ENCODE measurements around the gene IRF1. TPM values are rescaled to one million over a fixed set of nuclear protein-coding genes. Genes with fewer than 3 reads are reported as not detected.

IRF1 gene
- total and polyA plus RNA-seq, 2 of the 8 experiments (the other 6 are each of a cell fraction or from before 2014, with no cell fraction given) = 4.0 to 8.5 TPM

- peak in 1 of 2 experiments; percentile 92 for DNase-seq (ENCODE audit: low read depth in 1 of 2, low spot score in 2 of 2)
- 5% methylated on average over 48 of the region's 62 CpGs; no CpG with 5 or more reads in 1 of the 2 experiments for WGBS, 2 experiments (ENCODE audit: extremely low coverage in 1 of 2, insufficient coverage in 1 of 2, insufficient read length in 1 of 2, insufficient replicate concordance in 2 of 2, low coverage in 1 of 2, low lambda C conversion rate in 2 of 2, missing lambda C conversion rate in 1 of 2)
- Histone ChIP-seq H3K36me3 (ENCODE audit: control insufficient read depth in 2 of 4, insufficient read depth in 4 of 4, low read length in 3 of 4) (no peaks in the 10 kb centered on the region), H3K4me1 (replicated peaks in 1 of 4; ENCODE audit: control insufficient read depth in 3 of 4, insufficient read depth in 4 of 4, low read length in 3 of 4) (peaks cover 7 to 14% (median 7%) of the 10 kb centered on the region in 4 experiments; a peak in 6 of 7 replicates), H3K4me2 (ENCODE audit: insufficient read depth in 1 of 2, low read depth in 2 of 2, low read length in 2 of 2) (peak overlapping the region; percentile 65 to 87), H4K5ac (ENCODE audit: insufficient read length, low read depth, low read length) (peak overlapping the region; percentile 24), H3K4ac (replicated peaks; ENCODE audit: insufficient read length, low read depth, low read length) (no peak overlapping the region), H3K79me1 (ENCODE audit: low read depth, low read length) (no peaks in the 10 kb centered on the region), H2AK5ac (ENCODE audit: low read depth, low read length) (0 out of 2 replicates have a peak overlapping the region, but pooled peaks have one; percentile 17), H4K20me1 (replicated peaks in 1 of 2; ENCODE audit: control insufficient read depth in 1 of 2, insufficient read depth in 2 of 2, low read length in 2 of 2) (no peaks in the 10 kb centered on the region), H3K18ac (ENCODE audit: extremely low read depth, low read length) (peak overlapping the region; percentile 98), H2BK15ac (ENCODE audit: low read length) (no peak overlapping the region), H3K27ac (ENCODE audit: low read depth, low read length) (no peak overlapping the region; the same call in 1 of the 2 replicates), H2BK12ac (ENCODE audit: low read depth, low read length) (peak overlapping the region; percentile 71; the same call in 1 of the 2 replicates), H2BK20ac (ENCODE audit: low read length) (0 out of 2 replicates have a peak overlapping the region, but pooled peaks have one; percentile 80), H3K23ac (ENCODE audit: insufficient read length) (no peak overlapping the region), H3K27me3 (replicated peaks in 1 of 4; ENCODE audit: control insufficient read depth in 3 of 4, extremely low read depth in 1 of 4, insufficient read depth in 3 of 4, low read length in 3 of 4) (peaks cover 0 to 2% (median 0%) of the 10 kb centered on the region in 4 experiments; a peak in 3 of 7 replicates), H2AFZ (ENCODE audit: low read length) (0 out of 2 replicates have a peak overlapping the region, but pooled peaks have one; percentile 30), H3K14ac (ENCODE audit: insufficient read length) (no peak overlapping the region), H3K56ac (replicated peaks; ENCODE audit: insufficient read length, low read depth, low read length) (no peak overlapping the region), H3K9me3 (ENCODE audit: insufficient read depth in 2 of 2, low read depth in 1 of 2, low read length in 1 of 2) (no peaks in the 10 kb centered on the region), H2BK5ac (ENCODE audit: low read depth, low read length) (peak overlapping the region; percentile 85; the same call in 1 of the 2 replicates), H4K8ac (ENCODE audit: extremely low read depth, insufficient read depth, low read length) (peak overlapping the region; percentile 54), H3K4me3 (ENCODE audit: extremely low read depth in 1 of 4, insufficient read depth in 2 of 4, low read depth in 3 of 4, low read length in 4 of 4) (peak overlapping the region; percentile 51 to 88 (median 84)), H2BK120ac (replicated peaks; ENCODE audit: low read depth, low read length) (no peak overlapping the region), H3K9ac (replicated peaks in 1 of 4; ENCODE audit: extremely low read depth in 1 of 4, low read depth in 3 of 4, low read length in 3 of 4) (peak overlapping the region in 3 of 4 experiments; percentile 12 to 40 (median 34); a peak in 4 of 7 replicates), H3K23me2 (ENCODE audit: low read depth, low read length) (peaks cover 12% of the 10 kb centered on the region; the same call in 1 of the 2 replicates), H4K91ac (replicated peaks; ENCODE audit: insufficient read length, low read length) (peak overlapping the region; percentile 37), H3K79me2 (ENCODE audit: control insufficient read depth in 1 of 2, insufficient read depth in 2 of 2, low read length in 2 of 2) (no peaks in the 10 kb centered on the region)
- FAIRE-seq = no peak
- POLR2A ChIA-PET (ENCODE audit: partially characterized antibody) = interaction anchor here (0.7 to 3.2 kb wide), 13 partner anchors 13 to 259 kb away, joined by 3 to 13 read pairs (median 3); partner anchors contain the start of gene RAD50
- CTCF ChIA-PET (ENCODE audit: partially characterized antibody) = interaction anchor here (0.7 to 19.9 kb wide), 13 partner anchors 9 to 108 kb away, joined by 3 to 353 read pairs (median 15); no protein-coding TSS in a partner anchor
- no peak for TF ChIP-seq SAP30 (IDR thresholded peaks at IDR 0.05; ENCODE audit: insufficient read depth, insufficient replicate concordance, low read length)
- peak in 1 of 2 experiments; percentile 83; a peak in 1 of 4 replicates for TF ChIP-seq HDAC2 (IDR thresholded peaks at IDR 0.05; ENCODE audit: borderline replicate concordance in 1 of 2, low read depth in 2 of 2, low read length in 2 of 2)
These were observed 6.3 kb upstream of the IRF1 start for GRCh38 chr5:132496631-132497487.

Data from H1 (cell line).